Measurements from ENCODE around the gene MYZAP. TPM values are rescaled to one million over a fixed set of nuclear protein-coding genes. Genes with fewer than 3 reads are reported as not detected.

Gene MYZAP
- total and polyA plus RNA-seq, 11 donors, result 280 to 1,065 (median 610) TPM

GRCh38 chr15:57631386-57632110, 39.8 kb downstream of the MYZAP start:
- peak in 2 of 4 donors; percentile 26 to 29 for ATAC-seq
- no peaks in the 10 kb centered on the region for H3K9me3 ChIP-seq
- peak overlapping the region in 9 of 12 donors; percentile 55 to 92 (median 82) for H3K27ac ChIP-seq
- intact Hi-C loops (cut with DNase I), result loop anchor here in 2 of 10 donors (5.0 kb wide), 2 partner anchors 34 to 69 kb away; no protein-coding TSS in a partner anchor
- no peak for DNase-seq
- 51 to 74% (median 67%) methylated on average over 5 of the region's 5 CpGs for WGBS, 4 donors
- H3K27me3 ChIP-seq, result no peaks in the 10 kb centered on the region
- TF ChIP-seq CTCF (IDR thresholded peaks at IDR 0.05), result no peak
- TF ChIP-seq POLR2A (IDR thresholded peaks at IDR 0.05), result no peak
- H3K4me3 ChIP-seq, result no peak overlapping the region
- peaks cover 0 to 83% (median 25%) of the 10 kb centered on the region in 9 donors for H3K36me3 ChIP-seq
- H3K4me1 ChIP-seq, result peaks cover 0 to 88% (median 46%) of the 10 kb centered on the region in 12 donors

GRCh38 chr15:57634290-57634689, 42.6 kb downstream of the MYZAP start:
- 62 to 79% (median 68%) methylated on average over 5 of the region's 5 CpGs for WGBS, 4 donors
- intact Hi-C loops (cut with DNase I), result loop anchor here in 2 of 10 donors (5.0 kb wide), 2 partner anchors 37 to 72 kb away; no protein-coding TSS in a partner anchor
- Histone ChIP-seq H3K9me3 (no peaks in the 10 kb centered on the region), H3K4me1 (peaks cover 0 to 88% (median 46%) of the 10 kb centered on the region in 12 donors), H3K27me3 (no peaks in the 10 kb centered on the region), H3K27ac (peak overlapping the region; percentile 67 to 92 (median 80)), H3K36me3 (peaks cover 0 to 91% (median 37%) of the 10 kb centered on the region in 9 donors), H3K4me3 (no peak overlapping the region)
- peak; percentile 34 to 79 (median 69) for ATAC-seq
- no peak for TF ChIP-seq POLR2A (IDR thresholded peaks at IDR 0.05)
- TF ChIP-seq CTCF (IDR thresholded peaks at IDR 0.05), result no peak
- DNase-seq, result peak in 3 of 5 donors; percentile 30 to 75 (median 51)

- TF ChIP-seq POLR2A (IDR thresholded peaks at IDR 0.05) (no peak), CTCF (IDR thresholded peaks at IDR 0.05) (peak in 6 of 12 donors; percentile 2 to 33 (median 26))
- 39 to 49% (median 43%) methylated on average over 7 of the region's 7 CpGs for WGBS, 4 donors
- peak; percentile 79 to 87 (median 84) for ATAC-seq
- H3K27ac ChIP-seq, result peak overlapping the region; percentile 67 to 92 (median 80)
- H3K27me3 ChIP-seq, result no peaks in the 10 kb centered on the region
- H3K4me1 ChIP-seq, result peaks cover 0 to 81% (median 45%) of the 10 kb centered on the region in 12 donors
- no peaks in the 10 kb centered on the region for H3K9me3 ChIP-seq
- no peak overlapping the region for H3K4me3 ChIP-seq
- peaks cover 0 to 91% (median 37%) of the 10 kb centered on the region in 9 donors for H3K36me3 ChIP-seq
- intact Hi-C loops (cut with DNase I), result loop anchor here in 4 of 10 donors (5.0 kb wide), 2 partner anchors 38 to 73 kb away; no protein-coding TSS in a partner anchor
- DNase-seq, result peak in 4 of 5 donors; percentile 53 to 77 (median 59)
Observed at GRCh38 chr15:57635300-57635909, 43.7 kb downstream of the MYZAP start.

- peaks cover 0 to 64% (median 28%) of the 10 kb centered on the region in 12 donors for H3K4me1 ChIP-seq
- ATAC-seq, result no peak
- intact Hi-C loops (cut with DNase I), result loop anchor here in 4 of 10 donors (5.0 kb wide), 2 partner anchors 41 to 76 kb away; no protein-coding TSS in a partner anchor
- WGBS, 4 donors, result 88 to 97% (median 92%) methylated on average over 2 of the region's 2 CpGs
- DNase-seq, result no peak
- peak overlapping the region in 10 of 12 donors; percentile 3 to 92 (median 31) for H3K27ac ChIP-seq
- no peak for TF ChIP-seq CTCF (IDR thresholded peaks at IDR 0.05)
- TF ChIP-seq POLR2A (IDR thresholded peaks at IDR 0.05), result no peak
- H3K36me3 ChIP-seq, result peaks cover 0 to 92% (median 36%) of the 10 kb centered on the region in 9 donors
- no peaks in the 10 kb centered on the region for H3K9me3 ChIP-seq
- H3K4me3 ChIP-seq, result no peak overlapping the region
- H3K27me3 ChIP-seq, result no peaks in the 10 kb centered on the region
Observed at GRCh38 chr15:57637846-57638245, 46.1 kb downstream of the MYZAP start.

Data from heart left ventricle (tissue), 16 donors.